Upper lobe of right lung (tissue), 1 donor: ENCODE measurements around the gene RCBTB1. TPM values are rescaled to one million over a fixed set of nuclear protein-coding genes. Genes with fewer than 3 reads are reported as not detected.

Experiments
- ATAC-seq: fragments of 200-7000 bp; cut with Tn5 transposase; one replicate; pipeline ENCODE4 v1.9.1; 2020; ENCODE audit warnings: mild to moderate bottlenecking, moderate library complexity
- DNase-seq: peaks from one replicate; pipeline ENCODE4 v3.0.0-alpha.2; 2020
- H3K27ac ChIP-seq: fragments of 200-600 bp; one replicate; pipeline ENCODE4 v1.8.0; 2022
- H3K27me3 ChIP-seq: fragments of 200-600 bp; one replicate; pipeline ENCODE4 v1.8.0; 2022; ENCODE audit warnings: mild to moderate bottlenecking
- H3K36me3 ChIP-seq: fragments of 200-600 bp; one replicate; pipeline ENCODE4 v1.8.0; 2022
- H3K4me1 ChIP-seq: fragments of 200-600 bp; one replicate; pipeline ENCODE4 v1.8.0; 2022
- H3K4me3 ChIP-seq: fragments of 200-600 bp; one replicate; pipeline ENCODE4 v1.8.0; 2022; ENCODE audit warnings: mild to moderate bottlenecking
- H3K9me3 ChIP-seq: fragments of 200-600 bp; one replicate; pipeline ENCODE4 v1.8.0; 2022
- CTCF ChIP-seq: fragments of 200-600 bp; IDR thresholded peaks from one replicate; pipeline ENCODE4 v1.8.0; 2022; ENCODE audit warnings: antibody characterized with exemption
- intact Hi-C: fragments of 100-400 bp; cut with DNase I; formaldehyde crosslinking; loops from one replicate; pipeline ENCODE4 v1.11.0; 2022
- total RNA-seq: library from RNA; stranded (reverse); fragmentation: NEBNext Ultra II Directional; extraction: Animal tissue kit (Norgen Biotek cat#: 25700); gene quantifications from one replicate; pipeline ENCODE4 v1.2.1, GENCODE V29; 2021
- donor health status: DM: no; HTN: yes; CAD: no; lungs with severe emphysema.

The RCBTB1 gene
- total RNA-seq, 1 donor from 2014 or later, result 24.7 TPM

DNA sequence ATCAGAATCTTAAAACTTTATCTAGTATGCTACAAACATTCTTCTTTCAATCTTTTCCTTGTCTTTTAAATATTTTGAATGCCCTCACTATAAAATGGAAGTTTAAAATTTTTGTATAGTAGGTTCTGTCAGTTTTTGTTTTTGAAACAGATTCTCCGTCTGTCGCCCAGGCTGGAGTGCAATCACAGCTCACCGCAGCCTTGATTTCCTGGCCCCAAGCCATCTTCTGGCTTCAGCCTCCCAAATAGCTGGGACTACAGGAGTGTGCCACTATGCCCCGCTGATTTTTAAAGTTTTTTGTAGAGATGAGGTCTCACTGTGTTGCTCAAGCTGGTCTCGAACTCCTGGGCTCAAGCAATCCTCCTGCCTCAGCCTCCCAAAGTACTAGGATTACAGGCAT lies 68.9 kb downstream of the RCBTB1 start:
- no peaks in the 10 kb centered on the region for H3K9me3 ChIP-seq
- DNase-seq, result no peak
- intact Hi-C loops, result no loop called here
- H3K27ac ChIP-seq, result no peak overlapping the region
- H3K36me3 ChIP-seq, result peaks cover 78% of the 10 kb centered on the region
- no peaks in the 10 kb centered on the region for H3K4me1 ChIP-seq
- no peak for ATAC-seq
- no peak for TF ChIP-seq CTCF
- no peak overlapping the region for H3K4me3 ChIP-seq
- H3K27me3 ChIP-seq, result no peaks in the 10 kb centered on the region

GRCh38 chr13:49512578-49512977 lies 72.8 kb downstream of the RCBTB1 start:
- no peak for TF ChIP-seq CTCF
- DNase-seq, result no peak
- H3K27ac ChIP-seq, result no peak overlapping the region
- no peak overlapping the region for H3K4me3 ChIP-seq
- intact Hi-C loops, result no loop called here
- H3K27me3 ChIP-seq, result no peaks in the 10 kb centered on the region
- H3K9me3 ChIP-seq, result no peaks in the 10 kb centered on the region
- no peaks in the 10 kb centered on the region for H3K4me1 ChIP-seq
- peaks cover 46% of the 10 kb centered on the region for H3K36me3 ChIP-seq
- ATAC-seq, result no peak

GRCh38 chr13:49503951-49504350 lies 81.4 kb downstream of the RCBTB1 start:
- Histone ChIP-seq H3K27me3 (no peaks in the 10 kb centered on the region), H3K9me3 (no peaks in the 10 kb centered on the region), H3K4me1 (peaks cover 9% of the 10 kb centered on the region), H3K27ac (no peak overlapping the region), H3K4me3 (no peak overlapping the region), H3K36me3 (peaks cover 3% of the 10 kb centered on the region)
- DNase-seq (no peak), ATAC-seq (no peak)
- intact Hi-C loops, result no loop called here
- no peak for TF ChIP-seq CTCF

GRCh38 chr13:49502954-49503353 lies 82.4 kb downstream of the RCBTB1 start:
- Histone ChIP-seq H3K27me3 (no peaks in the 10 kb centered on the region), H3K4me3 (no peak overlapping the region), H3K27ac (peak overlapping the region; percentile 47), H3K36me3 (no peaks in the 10 kb centered on the region), H3K9me3 (no peaks in the 10 kb centered on the region), H3K4me1 (peaks cover 9% of the 10 kb centered on the region)
- intact Hi-C loops, result no loop called here
- ATAC-seq (peak; percentile 37), DNase-seq (no peak)
- TF ChIP-seq CTCF, result no peak

DNA sequence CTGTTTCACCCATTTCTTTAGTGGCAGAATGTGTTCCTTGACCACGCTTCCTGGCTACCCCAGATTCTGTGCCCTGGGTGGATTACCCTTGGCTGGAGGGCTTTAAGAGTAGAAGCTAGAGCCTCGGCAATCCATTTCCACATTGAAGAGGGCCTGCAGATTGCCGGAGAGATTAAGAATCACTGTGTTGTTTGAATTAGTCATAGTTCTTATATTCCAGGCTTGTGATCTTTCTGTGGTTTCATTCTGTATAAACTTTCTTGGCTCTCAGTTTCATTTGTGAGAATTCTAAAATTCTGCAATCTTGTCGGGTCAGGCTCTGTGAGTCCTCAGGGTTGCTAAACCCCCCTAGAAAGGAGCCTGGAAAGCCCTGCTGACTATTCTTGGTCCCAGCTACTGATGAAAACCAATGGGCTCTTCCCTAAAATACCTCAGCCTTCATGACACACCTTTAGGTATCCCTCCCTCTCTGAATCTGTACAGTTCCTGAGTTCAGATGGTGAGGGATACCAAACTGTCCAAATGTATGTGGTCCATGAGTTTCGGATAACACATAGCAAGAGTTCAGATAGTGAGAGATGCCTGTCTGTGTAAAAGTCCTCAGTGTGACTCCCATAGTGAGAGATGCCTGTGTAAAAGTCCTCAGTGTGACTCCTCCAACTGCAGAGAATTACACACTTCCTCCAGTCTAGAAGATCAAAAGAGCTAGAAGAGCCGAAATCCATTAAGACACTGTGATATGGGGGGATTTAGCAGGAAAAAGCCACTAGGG lies 85.3 kb downstream of the RCBTB1 start:
- peaks cover 4% of the 10 kb centered on the region for H3K4me1 ChIP-seq
- H3K9me3 ChIP-seq, result no peaks in the 10 kb centered on the region
- H3K36me3 ChIP-seq, result no peaks in the 10 kb centered on the region
- H3K27ac ChIP-seq, result peak overlapping the region; percentile 17
- no peak for TF ChIP-seq CTCF
- ATAC-seq (no peak), DNase-seq (no peak)
- no peaks in the 10 kb centered on the region for H3K27me3 ChIP-seq
- intact Hi-C loops, result no loop called here
- no peak overlapping the region for H3K4me3 ChIP-seq
